ENCODE data around the gene TFAP2B.

Gene TFAP2B

DNA sequence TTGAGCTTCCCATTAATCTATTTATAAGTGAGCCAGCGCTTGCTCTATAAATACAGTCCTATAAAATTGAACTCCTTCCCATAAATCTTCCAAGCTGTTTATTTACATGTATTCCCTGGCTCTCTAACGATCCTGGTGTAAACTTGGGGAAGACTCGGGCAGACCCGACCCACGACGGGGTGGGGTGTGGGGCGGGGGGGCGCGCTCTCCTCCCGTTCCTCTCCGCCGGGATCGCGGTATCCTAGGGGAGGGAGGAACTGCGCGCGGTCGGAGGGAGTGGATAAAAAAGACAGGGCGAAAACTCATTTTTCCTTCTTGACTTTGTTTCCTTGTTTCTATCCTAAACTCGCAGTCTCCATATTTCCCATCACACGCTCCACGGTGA, 31.1 kb downstream of the TFAP2B start:
- DNase-seq: no peak

DNA sequence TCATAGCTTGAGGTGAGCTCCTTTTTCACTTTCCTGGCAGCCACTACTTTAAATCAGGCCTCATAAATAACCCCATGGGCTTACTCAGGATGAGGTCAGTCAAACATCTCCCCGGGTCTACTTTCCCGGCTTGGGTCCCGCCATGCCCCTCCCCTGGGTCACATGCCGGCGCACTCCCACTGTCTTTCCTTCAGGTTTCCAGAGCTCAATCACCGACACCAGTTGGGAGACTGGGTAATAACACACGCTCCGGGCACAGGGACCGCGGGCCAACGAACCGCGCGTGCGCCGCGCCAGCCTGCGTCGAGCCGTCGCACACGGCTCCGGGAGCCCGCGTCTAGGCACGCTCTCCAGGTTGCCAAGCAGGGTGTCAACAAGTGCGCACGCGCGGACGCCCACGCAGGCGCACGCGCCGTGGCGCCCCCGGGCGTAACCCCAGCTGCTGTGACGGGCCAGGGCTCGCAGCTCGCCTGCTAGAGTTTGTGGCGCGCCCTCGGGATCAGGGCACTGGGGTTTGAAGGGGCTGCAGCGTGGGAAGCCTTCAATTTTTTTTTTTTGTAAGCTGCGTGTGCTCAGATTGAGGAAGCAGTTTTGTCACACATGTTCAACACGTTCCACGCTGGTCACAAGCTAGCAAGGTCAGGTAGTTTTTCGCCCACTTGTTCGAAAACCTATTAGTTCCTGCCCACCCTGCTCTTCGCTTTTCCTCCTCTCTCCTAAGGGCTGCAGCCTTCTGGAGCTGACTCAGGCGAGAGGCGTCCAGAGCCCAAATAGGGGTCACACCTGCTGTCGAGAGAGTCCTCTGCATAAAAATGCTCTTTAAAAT, 31.8 kb downstream of the TFAP2B start:
- peak; percentile 33 for DNase-seq

- no peak for DNase-seq
These were observed 32.6 kb downstream of the TFAP2B start for GRCh38 chr6:50851049-50851845.

DNA sequence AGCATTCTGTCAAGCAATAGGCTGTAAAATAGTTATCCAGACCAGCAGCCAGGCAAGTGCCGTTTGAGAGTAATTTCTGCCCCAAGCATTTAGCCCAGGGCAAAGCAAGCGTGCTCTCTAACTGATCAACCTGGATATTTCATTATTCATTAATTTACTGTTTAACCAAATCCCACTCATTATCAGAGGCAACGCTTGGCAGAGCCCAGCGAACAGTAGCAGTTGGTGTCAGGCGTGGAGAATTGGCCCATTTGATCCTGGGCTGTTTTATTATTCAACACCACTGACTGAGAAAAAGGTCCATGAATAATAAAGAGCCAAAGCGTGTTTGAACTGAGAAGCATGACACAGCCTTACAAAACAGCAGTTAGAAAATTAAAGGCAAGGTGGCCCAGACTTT, 35.3 kb downstream of the TFAP2B start:
- DNase-seq: no peak

DNA sequence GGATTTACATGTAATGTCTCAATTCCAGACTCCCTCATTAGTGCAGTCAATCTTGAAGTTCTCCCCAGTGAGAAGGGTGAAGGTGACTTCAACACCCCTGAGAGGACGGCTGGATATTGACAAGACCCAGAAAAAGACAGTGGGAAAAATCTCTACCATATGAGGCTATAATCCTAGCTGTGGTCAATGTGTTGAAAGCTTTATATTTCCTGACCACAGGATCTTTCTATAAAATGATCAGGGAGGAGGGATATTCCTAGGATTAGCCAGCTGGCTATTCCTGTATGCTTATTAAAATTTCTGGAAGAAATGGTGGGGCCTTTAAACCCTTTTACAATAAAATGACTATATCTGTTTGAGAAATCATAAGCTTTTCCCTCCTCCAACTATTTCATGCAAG, 43.0 kb downstream of the TFAP2B start:
- no peak for DNase-seq

GRCh38 chr6:50862176-50862575, 43.5 kb downstream of the TFAP2B start:
- no peak for DNase-seq

DNA sequence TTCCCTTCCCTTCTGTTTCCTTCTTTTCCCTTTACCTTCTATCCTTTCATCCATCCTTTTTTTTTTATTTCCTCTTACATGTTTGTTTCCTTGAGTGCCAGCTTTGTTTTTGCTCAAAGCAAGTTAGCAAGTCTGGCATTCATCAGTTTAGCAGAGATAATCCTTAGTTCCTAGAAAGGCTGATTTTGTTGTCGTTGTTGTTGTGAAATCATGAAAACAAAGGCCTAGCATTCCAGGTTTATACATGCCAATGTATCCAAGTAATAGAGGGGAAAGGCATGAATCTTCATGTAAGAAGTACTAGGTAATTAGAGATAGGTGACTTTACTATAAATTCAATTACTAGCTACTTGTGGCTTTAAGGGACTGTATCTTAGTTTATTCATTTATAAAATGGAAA, 45.9 kb downstream of the TFAP2B start:
- no peak for DNase-seq

DNA sequence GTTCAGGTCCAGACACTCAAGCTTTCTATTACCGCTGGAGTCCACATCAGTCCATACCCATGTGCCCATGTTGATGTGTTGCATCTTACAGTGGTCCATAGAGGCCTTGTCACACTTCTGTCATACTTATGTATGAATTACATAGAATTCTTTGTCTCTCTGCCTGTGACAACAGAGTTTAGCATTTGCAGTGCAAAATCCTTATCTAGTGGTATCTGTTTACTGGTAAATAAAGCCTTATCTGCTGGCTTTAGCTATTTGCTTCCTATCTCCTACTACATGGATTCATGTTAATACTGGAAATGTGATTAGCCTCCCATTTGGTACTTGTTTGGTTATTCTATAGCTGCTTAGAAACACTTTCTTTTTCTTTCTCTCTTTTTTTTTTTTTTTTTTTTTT, 49.8 kb downstream of the TFAP2B start:
- DNase-seq: no peak

GRCh38 chr6:50873167-50873566, 54.5 kb downstream of the TFAP2B start:
- DNase-seq: no peak

- DNase-seq: no peak
These were observed 65.7 kb downstream of the TFAP2B start for GRCh38 chr6:50884364-50884763.

DNA sequence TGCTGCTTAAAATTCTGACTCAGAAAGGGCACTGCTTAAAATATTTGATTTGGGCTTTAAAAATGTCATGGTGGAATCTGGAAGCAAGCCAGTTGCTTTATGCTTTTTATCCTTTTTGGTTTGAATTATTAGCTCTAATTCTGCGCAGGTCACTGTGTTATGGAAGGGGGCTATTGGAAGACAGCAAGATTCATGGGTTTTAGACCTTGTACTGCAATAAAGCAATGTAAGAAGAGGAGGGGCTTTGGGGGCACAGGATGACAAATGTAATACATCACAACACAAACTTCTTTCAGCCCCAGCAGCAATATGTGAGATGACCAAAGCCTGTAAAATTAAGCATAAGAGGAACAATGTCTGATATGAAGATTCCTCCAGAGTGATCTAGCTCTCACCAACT, 68.4 kb downstream of the TFAP2B start:
- DNase-seq: no peak

DNA sequence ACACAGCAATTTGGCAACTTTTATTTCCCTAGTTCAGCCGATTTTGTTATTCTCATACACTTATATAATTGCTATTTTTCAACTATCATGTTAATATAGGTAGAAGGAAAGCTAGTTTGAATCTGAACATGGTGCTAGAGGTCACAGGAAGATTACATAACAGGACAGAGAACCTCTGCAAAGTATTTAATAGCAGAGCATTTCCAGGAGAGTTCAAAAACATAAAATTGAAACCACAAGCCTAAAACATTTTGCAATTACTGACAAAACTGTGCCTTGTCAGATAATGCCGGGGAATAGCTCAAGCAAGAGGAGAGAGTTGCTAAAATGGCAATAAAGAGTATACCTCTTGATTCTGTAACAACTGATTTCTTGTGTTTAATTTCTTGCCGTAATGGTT, 70.8 kb downstream of the TFAP2B start:
- DNase-seq: no peak

- no peak for DNase-seq
These were observed 71.3 kb downstream of the TFAP2B start for GRCh38 chr6:50889935-50890334.

- no peak for DNase-seq
These were observed 71.9 kb downstream of the TFAP2B start for GRCh38 chr6:50890579-50890978.

DNA sequence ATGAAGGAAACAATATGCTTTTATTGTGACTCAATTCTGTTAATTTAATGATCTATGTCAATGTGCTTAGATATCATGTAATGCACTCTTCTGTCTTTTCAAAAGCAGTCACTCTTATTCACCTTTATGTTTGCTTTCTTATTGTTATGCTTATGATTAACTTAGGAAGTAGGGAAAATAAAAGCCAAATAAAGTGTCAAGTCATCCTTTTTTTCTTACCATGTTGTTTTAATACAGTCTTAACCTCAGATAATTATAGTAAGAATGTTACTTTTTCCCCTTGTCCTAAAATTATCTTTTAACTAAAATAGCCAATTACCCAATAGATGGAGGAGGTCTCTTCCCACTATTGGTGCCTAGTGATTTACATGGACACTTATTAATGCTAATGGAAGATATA, 72.6 kb downstream of the TFAP2B start:
- no peak for DNase-seq

Data from femur (tissue), 1 donor.